ENCODE measurements around the gene ABCB9.
A peak's percentile ranks its signal among the peaks of the same experiment; 100 is the strongest.
"Not testable (repeated sequence)": the region's sequence is repeated elsewhere in the genome, so short reads cannot be mapped to it uniquely, and the experiment has no call there.

The ABCB9 gene

GRCh38 chr12:122965851-122966742 is at the start of gene ABCB9:
Gene ABCB9, minus strand, starts transcription at chr12:122966463. Its CDS starts 6,228 bp downstream, at chr12:122960235.
- peak; percentile 96 for DNase-seq

- DNase-seq, result not testable (repeated sequence)
Observed at GRCh38 chr12:123014473-123014872, 48.2 kb upstream of the ABCB9 start.

- DNase-seq, result no peak
Observed at GRCh38 chr12:123013185-123014095, 47.2 kb upstream of the ABCB9 start.

- DNase-seq, result no peak
Observed at GRCh38 chr12:123011701-123012100, 45.4 kb upstream of the ABCB9 start.

- DNase-seq, result no peak
Observed at GRCh38 chr12:123010681-123011080, 44.4 kb upstream of the ABCB9 start.

GRCh38 chr12:123010110-123010509 is 43.8 kb upstream of the ABCB9 start:
- DNase-seq, result no peak

- no peak for DNase-seq
Observed at GRCh38 chr12:123006977-123007376, 40.7 kb upstream of the ABCB9 start.

GRCh38 chr12:123005081-123005626 is 38.9 kb upstream of the ABCB9 start:
- DNase-seq, result no peak

- DNase-seq, result no peak
Observed at GRCh38 chr12:123004287-123004686, 38.0 kb upstream of the ABCB9 start.

- DNase-seq, result no peak
Observed at GRCh38 chr12:123003257-123003656, 37.0 kb upstream of the ABCB9 start.

GRCh38 chr12:123001464-123001863 is 35.2 kb upstream of the ABCB9 start:
- no peak for DNase-seq

- no peak for DNase-seq
Observed at GRCh38 chr12:123000578-123000977, 34.3 kb upstream of the ABCB9 start.

GRCh38 chr12:122999986-123000420 is 33.7 kb upstream of the ABCB9 start:
- no peak for DNase-seq

- DNase-seq, result no peak
Observed at GRCh38 chr12:122999196-122999946, 33.1 kb upstream of the ABCB9 start.

- no peak for DNase-seq
Observed at GRCh38 chr12:122998316-122998715, 32.1 kb upstream of the ABCB9 start.

- DNase-seq, result no peak
Observed at GRCh38 chr12:122997343-122998250, 31.3 kb upstream of the ABCB9 start.

GRCh38 chr12:122996621-122997342 is 30.5 kb upstream of the ABCB9 start:
- DNase-seq, result no peak

- DNase-seq, result no peak
Observed at GRCh38 chr12:122996188-122996601, 29.9 kb upstream of the ABCB9 start.

GRCh38 chr12:122995503-122996187 is 29.4 kb upstream of the ABCB9 start:
- no peak for DNase-seq

Measured in stimulated activated CD4-positive, alpha-beta T cell treated with anti-CD3 and anti-CD28 coated beads, Interleukin-15, amount 100 ng/mL, for 24 hours (primary cell).